Measurements from ENCODE around the gene SBF2.
"Not testable (repeated sequence)": the region's sequence is repeated elsewhere in the genome, so short reads cannot be mapped to it uniquely, and the experiment has no call there.

The SBF2 gene

GRCh38 chr11:9900253-9900652 is 393.8 kb downstream of the SBF2 start:
- DNase-seq (ENCODE audit: low read depth, low spot score) = not testable (repeated sequence)

GRCh38 chr11:9899676-9900075 is 394.3 kb downstream of the SBF2 start:
- no peak for DNase-seq (ENCODE audit: low read depth, low spot score)

GRCh38 chr11:9896902-9897301 is 397.1 kb downstream of the SBF2 start:
- DNase-seq (ENCODE audit: low read depth, low spot score) = no peak

- no peak for DNase-seq (ENCODE audit: low read depth, low spot score)
These were observed 399.0 kb downstream of the SBF2 start for GRCh38 chr11:9895006-9895405.

GRCh38 chr11:9893474-9893873 is 400.5 kb downstream of the SBF2 start:
- DNase-seq (ENCODE audit: low read depth, low spot score) = peak; percentile 24

GRCh38 chr11:9888938-9889337 is 405.1 kb downstream of the SBF2 start:
- no peak for DNase-seq (ENCODE audit: low read depth, low spot score)

- no peak for DNase-seq (ENCODE audit: low read depth, low spot score)
These were observed 406.5 kb downstream of the SBF2 start for GRCh38 chr11:9887472-9887871.

- DNase-seq (ENCODE audit: low read depth, low spot score) = no peak
These were observed 407.4 kb downstream of the SBF2 start for GRCh38 chr11:9886595-9886994.

GRCh38 chr11:9884601-9885000 is 409.4 kb downstream of the SBF2 start:
- no peak for DNase-seq (ENCODE audit: low read depth, low spot score)

GRCh38 chr11:9880657-9881056 is 413.4 kb downstream of the SBF2 start:
- DNase-seq (ENCODE audit: low read depth, low spot score) = no peak

- no peak for DNase-seq (ENCODE audit: low read depth, low spot score)
These were observed 415.1 kb downstream of the SBF2 start for GRCh38 chr11:9878936-9879335.

- no peak for DNase-seq (ENCODE audit: low read depth, low spot score)
These were observed 417.7 kb downstream of the SBF2 start for GRCh38 chr11:9876331-9876730.

GRCh38 chr11:9875862-9876261 is 418.2 kb downstream of the SBF2 start:
- DNase-seq (ENCODE audit: low read depth, low spot score) = no peak

GRCh38 chr11:9875399-9875798 is 418.6 kb downstream of the SBF2 start:
- no peak for DNase-seq (ENCODE audit: low read depth, low spot score)

GRCh38 chr11:9874466-9874865 is 419.6 kb downstream of the SBF2 start:
- no peak for DNase-seq (ENCODE audit: low read depth, low spot score)

- DNase-seq (ENCODE audit: low read depth, low spot score) = no peak
These were observed 425.4 kb downstream of the SBF2 start for GRCh38 chr11:9868641-9869040.

GRCh38 chr11:9862981-9863380 is 431.0 kb downstream of the SBF2 start:
- peak; percentile 42 for DNase-seq (ENCODE audit: low read depth, low spot score)

GRCh38 chr11:9861860-9862725 is 431.9 kb downstream of the SBF2 start:
- no peak for DNase-seq (ENCODE audit: low read depth, low spot score)

- DNase-seq (ENCODE audit: low read depth, low spot score) = no peak
These were observed 434.3 kb downstream of the SBF2 start for GRCh38 chr11:9859554-9860305.

GRCh38 chr11:9858822-9859221 is 435.2 kb downstream of the SBF2 start:
- DNase-seq (ENCODE audit: low read depth, low spot score) = no peak

- DNase-seq (ENCODE audit: low read depth, low spot score) = no peak
These were observed 435.8 kb downstream of the SBF2 start for GRCh38 chr11:9858218-9858617.

GRCh38 chr11:9855579-9856287 is 438.3 kb downstream of the SBF2 start:
- no peak for DNase-seq (ENCODE audit: low read depth, low spot score)

All from brain pericyte (primary cell).